NCI-H774 (cell line): ENCODE data around the gene CCL19.

Experiments
- DNase-seq: peaks from one replicate; lab custom pipeline; 2025; lab: John Stamatoyannopoulos, UW

Gene CCL19

GRCh38 chr9:34694811-34695210, 3.7 kb upstream of the CCL19 start:
- DNase-seq = no peak

DNA sequence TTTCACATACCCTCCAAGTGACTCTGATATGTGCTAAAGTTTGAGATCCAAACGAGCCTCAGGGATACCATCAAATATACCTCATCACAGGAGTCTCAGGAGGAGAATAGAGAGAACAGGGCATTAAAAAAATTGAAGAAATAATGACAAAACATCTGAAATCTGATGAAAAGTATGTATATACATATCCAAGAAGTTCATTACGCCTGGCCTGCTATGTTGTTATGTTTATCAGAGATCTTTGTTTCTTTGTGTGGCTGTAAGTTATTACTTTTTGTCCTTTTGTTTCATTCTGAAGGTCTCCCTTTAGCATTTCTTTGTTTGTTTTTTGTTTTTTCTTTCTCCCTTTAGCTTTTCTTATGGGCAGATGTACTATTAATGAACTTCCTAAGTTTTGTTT, 2.5 kb upstream of the CCL19 start:
- no peak for DNase-seq

GRCh38 chr9:34691936-34692315, 850 bp upstream of the CCL19 start:
- no peak for DNase-seq

- no peak for DNase-seq
Observed at GRCh38 chr9:34689512-34689911, 1.6 kb downstream of the CCL19 start.

DNA sequence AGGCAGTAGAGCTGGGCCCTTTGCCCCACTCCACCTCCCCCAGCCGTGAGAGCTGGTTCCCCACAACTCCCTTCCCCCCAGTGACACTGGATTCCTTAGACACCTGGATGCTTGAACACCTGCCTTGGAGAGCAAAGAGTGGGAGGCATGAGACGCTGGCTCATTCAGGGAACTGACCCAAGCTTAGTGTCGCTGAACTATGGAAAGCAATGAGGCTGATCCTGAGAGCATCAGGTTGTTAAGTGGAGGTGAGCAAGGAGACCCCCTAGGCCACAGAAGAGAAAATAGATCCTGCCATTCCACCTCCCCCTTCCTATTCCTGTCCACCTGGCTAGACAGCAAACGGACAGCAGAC, 2.0 kb downstream of the CCL19 start:
- peak; percentile 14 for DNase-seq

DNA sequence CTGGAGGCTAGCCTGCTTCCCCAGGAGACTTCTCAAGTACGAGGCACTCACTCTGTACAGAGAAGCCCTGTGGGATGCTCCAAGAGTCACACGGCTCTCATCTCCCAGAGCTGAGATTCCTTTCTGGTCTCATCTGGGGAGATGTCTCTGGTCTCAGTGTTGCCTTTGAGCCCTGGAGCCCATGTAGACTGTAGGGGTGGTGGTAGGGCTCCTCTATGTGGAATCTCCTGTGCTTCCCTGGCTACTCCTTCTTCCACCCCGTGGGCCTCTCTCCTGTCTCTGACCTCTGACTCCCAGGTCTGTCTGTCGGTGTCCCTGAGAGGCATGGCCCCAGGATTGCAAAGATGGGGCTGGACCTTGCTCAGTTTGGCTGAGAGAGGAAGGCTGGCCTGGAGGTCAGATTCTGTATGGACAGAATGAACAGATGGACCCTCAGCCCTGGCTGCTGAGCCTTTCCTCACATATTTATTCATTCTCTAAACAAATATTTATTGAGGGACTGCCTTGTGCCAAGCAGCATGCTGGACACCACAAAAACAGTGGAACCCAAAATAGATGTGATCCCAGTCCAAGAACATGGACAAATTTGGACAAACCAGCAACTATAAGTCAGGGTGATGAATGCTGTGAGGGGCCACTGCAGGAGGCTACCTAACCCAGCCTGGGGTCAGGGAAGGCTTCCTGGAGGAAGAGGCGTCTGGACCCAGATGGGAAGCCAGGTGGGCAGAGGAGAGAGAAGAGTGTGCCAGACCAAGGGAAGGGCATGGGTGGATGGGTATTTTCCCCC, 2.6 kb downstream of the CCL19 start:
- DNase-seq = no peak

GRCh38 chr9:34687276-34688030, 3.6 kb downstream of the CCL19 start:
- DNase-seq = no peak

- no peak for DNase-seq
Observed at GRCh38 chr9:34686732-34687131, 4.3 kb downstream of the CCL19 start.

DNA sequence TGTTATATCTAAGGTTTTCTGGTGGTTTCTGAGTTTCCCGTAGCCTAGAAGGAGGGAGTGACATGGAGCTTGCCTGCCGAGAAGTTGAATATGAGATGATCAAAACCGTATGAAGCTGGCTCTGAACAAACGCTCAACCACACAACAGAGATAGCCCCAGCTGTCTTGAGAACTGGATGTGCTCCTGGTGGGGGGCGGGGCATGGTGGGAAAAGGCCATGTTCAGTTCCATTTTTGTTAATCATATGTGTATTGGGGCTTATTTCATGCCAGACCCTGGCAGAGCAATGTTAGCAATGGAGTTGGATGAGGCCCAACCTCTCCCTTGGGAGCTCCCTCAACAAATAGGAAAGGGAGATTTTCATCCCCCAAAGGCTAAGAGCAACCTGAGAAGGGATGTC, 4.8 kb downstream of the CCL19 start:
- DNase-seq = no peak

DNA sequence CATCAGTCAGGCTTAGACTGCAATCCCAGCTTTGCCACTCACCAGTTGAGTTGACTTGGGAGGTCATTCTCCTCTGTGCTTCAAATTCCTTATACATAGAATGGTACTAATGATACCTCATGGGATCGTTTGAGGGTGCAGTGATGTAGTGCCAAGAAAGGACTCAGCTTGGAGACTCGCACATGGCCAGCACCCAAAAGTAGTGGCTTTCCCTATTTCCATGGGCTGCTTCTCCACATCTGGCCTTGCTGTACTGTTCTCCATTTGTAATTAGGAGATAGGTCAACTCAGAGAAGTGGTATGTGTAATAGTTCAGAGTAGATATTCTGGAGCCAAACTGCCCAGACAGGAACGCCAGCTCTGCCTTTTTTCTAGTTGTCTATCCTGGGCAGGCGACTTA, 5.5 kb downstream of the CCL19 start:
- DNase-seq = no peak

DNA sequence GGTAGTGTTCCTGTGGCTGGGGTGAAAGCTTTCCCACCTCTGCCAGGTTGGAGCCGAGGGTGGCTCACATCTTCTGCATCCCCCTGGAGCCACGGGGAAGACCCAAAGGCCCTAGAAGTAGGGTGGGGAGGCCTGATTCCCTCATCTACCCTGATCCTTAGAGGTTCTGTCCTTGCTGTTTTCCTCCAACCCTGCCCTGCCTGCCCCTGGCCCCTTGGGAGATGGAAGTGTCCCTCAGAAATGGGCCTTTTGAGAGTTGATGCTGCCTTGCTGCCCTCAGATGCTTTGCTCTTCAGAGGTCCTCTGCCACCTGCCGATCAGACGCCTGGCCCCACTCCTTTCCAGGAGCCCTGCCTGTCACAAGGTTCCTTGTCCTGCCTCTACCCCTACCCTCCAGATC, 6.3 kb downstream of the CCL19 start:
- DNase-seq = no peak

- no peak for DNase-seq
Observed at GRCh38 chr9:34684145-34684544, 6.9 kb downstream of the CCL19 start.

GRCh38 chr9:34675869-34676268, 15.2 kb downstream of the CCL19 start:
- DNase-seq = no peak

GRCh38 chr9:34675048-34675714, 15.9 kb downstream of the CCL19 start:
- DNase-seq = peak; percentile 53

GRCh38 chr9:34674440-34674839, 16.6 kb downstream of the CCL19 start:
- no peak for DNase-seq

DNA sequence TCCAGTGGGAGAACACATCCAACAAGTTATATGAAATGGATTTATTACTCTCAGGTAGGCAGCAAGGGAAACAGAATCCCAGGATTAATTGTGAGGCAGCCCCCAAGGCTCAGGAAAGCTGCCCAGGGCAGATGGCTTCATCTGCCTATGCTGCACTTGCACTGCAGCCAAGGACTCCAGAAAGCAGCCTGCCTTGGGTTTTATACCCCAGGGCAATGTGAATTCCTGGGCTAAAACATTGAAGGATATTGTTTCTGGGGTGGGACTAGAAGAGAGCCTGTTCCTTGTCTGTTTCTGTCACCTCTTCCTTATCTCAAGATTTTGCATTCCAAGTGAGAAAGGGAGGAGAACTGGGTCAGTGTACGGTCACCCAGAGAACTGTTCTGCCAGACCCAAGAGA, 19.8 kb downstream of the CCL19 start:
- DNase-seq = no peak

DNA sequence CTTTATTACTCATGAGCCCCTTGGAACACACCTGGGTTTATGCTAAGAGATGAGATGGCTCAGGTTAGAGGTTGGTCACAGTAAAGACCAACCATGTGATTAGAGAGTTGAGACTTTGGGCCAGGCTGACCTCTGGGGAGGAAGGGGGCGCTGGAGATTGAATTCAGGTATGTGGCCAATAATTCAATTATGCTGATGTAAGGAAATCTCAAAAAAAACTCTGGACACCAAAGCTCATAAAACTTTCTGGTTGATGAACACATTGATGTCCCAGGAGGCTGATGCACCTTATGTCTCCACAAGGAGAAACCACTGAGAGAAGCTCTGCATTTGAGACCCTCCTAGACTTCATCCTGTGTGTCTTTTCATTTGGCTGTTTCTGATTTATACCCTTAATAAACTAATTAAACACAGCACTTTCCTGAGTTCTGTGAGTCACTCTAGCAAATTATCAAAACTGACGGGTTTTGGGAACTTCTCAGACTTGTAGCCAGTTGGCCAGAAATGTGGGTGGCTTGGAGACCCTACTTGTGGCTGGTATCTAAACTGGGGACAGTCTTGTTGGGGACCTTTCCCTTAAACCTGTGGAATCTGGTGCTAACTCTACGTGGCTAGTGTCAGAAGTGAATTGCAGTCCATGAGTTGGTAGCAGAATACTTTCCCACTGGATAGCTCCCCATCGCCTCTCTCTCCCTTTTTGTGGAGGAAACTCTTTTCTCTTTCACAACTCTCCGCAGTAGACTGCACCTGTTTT, 21.1 kb downstream of the CCL19 start:
- DNase-seq = no peak

DNA sequence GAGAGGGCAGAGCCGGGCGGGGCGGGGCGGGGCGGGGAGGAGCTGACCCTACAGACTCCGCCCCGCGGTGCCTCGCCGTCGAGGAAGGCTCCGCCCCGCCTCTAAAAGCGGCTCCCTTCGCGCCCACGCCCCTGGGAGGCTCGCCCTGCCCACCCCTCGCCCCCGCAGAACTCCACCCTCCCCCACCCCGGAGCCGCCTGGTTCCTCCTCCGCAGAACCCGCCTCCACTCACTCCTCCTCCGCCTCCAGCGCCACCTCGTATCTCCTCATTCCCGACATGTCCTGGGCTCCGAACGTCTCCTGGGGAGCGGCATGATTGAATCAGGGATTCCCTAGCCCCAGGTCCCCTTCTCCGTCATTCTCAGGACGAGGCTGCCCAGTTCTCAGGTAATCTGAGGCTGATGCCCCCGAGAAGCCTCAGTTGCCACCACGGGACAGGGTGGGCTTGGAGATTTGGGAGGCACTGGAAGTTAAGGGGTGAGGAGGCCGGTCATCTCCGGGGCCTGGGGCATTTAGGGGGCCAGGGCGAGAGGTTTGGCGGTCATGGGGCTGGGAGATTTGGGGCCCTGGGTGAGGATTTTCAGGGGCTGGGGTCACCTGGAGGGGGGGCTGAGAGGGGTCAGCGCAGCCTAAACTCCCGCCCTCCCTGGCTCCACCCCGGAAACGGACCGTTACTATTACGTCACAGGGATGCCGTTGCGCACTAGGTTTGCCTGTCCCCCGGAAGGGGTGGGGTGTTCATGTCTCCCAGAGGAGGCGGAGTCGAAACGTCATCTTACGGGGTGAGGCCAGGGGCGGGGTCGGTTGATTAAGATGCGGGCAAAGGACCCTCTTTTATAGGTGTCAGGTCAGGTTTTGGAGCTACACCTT, 25.5 kb downstream of the CCL19 start:
- DNase-seq = peak; percentile 94

DNA sequence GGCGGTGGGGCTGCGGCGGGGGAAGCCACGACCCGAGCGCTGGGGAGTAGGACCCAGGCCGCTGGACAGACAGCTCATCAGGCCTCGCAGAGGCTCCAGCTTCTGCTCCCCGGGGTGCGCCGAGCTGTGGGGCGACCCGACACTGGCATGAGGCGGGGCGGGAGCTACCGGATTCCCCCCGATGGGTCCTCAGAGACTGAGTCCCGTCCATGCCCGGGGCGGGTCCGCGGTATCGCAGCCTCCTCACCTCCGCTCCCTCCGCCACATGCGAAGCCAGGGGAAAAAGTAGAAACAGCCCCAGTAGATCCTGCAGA, 26.1 kb downstream of the CCL19 start:
- DNase-seq = no peak

DNA sequence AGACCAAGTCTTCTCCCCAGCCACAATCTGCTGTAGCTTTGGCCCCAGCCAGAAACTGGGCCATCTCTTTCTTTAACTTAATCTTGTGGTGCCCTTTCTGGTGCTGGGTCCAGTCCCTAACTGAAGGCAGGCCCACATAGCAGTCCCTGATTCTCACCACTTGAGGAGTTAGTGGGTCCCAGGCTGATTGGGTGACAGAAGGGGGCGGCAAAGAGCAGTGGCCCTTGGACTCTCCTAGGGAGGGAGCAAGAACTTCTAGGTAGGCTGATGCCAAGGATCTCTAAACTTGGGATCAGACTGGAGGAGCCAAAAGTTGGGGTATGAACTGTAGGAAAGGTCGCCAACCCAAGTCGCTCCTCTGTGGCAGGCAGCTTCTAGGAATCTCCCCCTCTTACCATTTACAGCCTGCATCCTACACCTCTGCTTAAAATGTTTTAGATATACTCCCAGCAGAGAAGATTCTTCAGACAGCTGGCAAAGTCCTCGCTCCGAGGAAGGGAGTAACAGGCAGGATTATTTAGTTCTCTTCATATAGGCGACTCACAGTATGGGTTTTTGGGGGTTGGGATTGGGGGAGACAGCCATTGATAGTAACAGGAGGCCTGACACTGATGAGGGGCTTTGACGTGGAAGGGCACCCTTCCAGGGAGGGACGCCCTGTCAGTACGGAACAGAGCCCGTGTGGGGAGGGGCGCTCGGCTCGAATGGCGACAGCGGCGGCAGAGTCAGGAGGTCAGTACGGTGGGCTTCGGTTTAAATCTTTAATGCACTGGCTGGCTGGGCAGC, 26.6 kb downstream of the CCL19 start:
- DNase-seq = no peak

GRCh38 chr9:34663303-34663605, 27.8 kb downstream of the CCL19 start:
- DNase-seq = no peak
